ENCODE data around the gene FBXW10B.

Gene FBXW10B

GRCh38 chr17:15651583-15652110 is 32.1 kb upstream of the FBXW10B start (continued):
- TF ChIP-seq ZBTB11 (tag by site-specific recombination; conservative IDR thresholded peaks at IDR 0.05; ENCODE audit: low read depth) (no peak), TCF7L2 (IDR thresholded peaks at IDR 0.05; ENCODE audit: borderline replicate concordance, low read depth, low read length) (no peak), SALL2 (tag by site-specific recombination; IDR thresholded peaks at IDR 0.05; ENCODE audit: borderline replicate concordance) (no peak), ZNF558 (tag by site-specific recombination; IDR thresholded peaks at IDR 0.05) (peak; percentile 28; the same call in 1 of the 2 replicates), BCL11A (tag by site-specific recombination; IDR thresholded peaks at IDR 0.05; ENCODE audit: low read depth) (no peak; the same call in 1 of the 2 replicates), ZNF366 (tag by site-specific recombination; conservative IDR thresholded peaks at IDR 0.05) (peak; percentile 52), MZF1 (tag by site-specific recombination; IDR thresholded peaks at IDR 0.05; ENCODE audit: borderline replicate concordance) (no peak), ZSCAN16 (tag by site-specific recombination; IDR thresholded peaks at IDR 0.05) (no peak), ZNF398 (tag by site-specific recombination; IDR thresholded peaks at IDR 0.05) (no peak), ZNF18 (tag by site-specific recombination; IDR thresholded peaks at IDR 0.05) (no peak), ZNF645 (tag by site-specific recombination; IDR thresholded peaks at IDR 0.05) (no peak), ZNF785 (tag by site-specific recombination; IDR thresholded peaks at IDR 0.05) (no peak), ZBTB26 (tag by site-specific recombination; optimal IDR thresholded peaks at IDR 0.05) (peak; percentile 1), ZNF600 (tag by site-specific recombination; IDR thresholded peaks at IDR 0.05) (peak; percentile 98), ZNF521 (tag by site-specific recombination; IDR thresholded peaks at IDR 0.05) (no peak), PRDM2 (tag by site-specific recombination; IDR thresholded peaks at IDR 0.05; ENCODE audit: borderline replicate concordance) (no peak), HOXA7 (CRISPR knock-in tag; IDR thresholded peaks at IDR 0.05; ENCODE audit: borderline replicate concordance) (no peak), ZNF548 (tag by site-specific recombination; IDR thresholded peaks at IDR 0.05) (no peak), ZNF423 (tag by site-specific recombination; IDR thresholded peaks at IDR 0.05) (no peak), GLIS1 (tag by site-specific recombination; IDR thresholded peaks at IDR 0.05) (peak; percentile 20; the same call in 1 of the 2 replicates), ZNF561 (tag by site-specific recombination; IDR thresholded peaks at IDR 0.05; ENCODE audit: borderline replicate concordance) (peak; percentile 32; the same call in 1 of the 2 replicates), ZNF513 (tag by site-specific recombination; IDR thresholded peaks at IDR 0.05) (no peak), ZNF830 (tag by site-specific recombination; IDR thresholded peaks at IDR 0.05; ENCODE audit: low read depth) (no peak)

Data from HEK293 (cell line).